HEK293 (cell line): Measurements from ENCODE around the gene TEPSIN.

Experiments
- BCL11A ChIP-seq: fragments of 450-650 bp; formaldehyde crosslinking; IDR thresholded peaks from 2 replicates; pipeline ENCODE4 v1.5.1; 2016; ENCODE audit warnings: low read depth, missing biosample characterization, missing genetic modification characterization
- EGR2 ChIP-seq: fragments of 450-650 bp; formaldehyde crosslinking; IDR thresholded peaks from 2 replicates; pipeline ENCODE4 v1.5.1; 2016; ENCODE audit warnings: low read depth, missing biosample characterization, missing genetic modification characterization
- GLI2 ChIP-seq: fragments of 450-650 bp; formaldehyde crosslinking; IDR thresholded peaks from 2 replicates; pipeline ENCODE4; 2017; ENCODE audit warnings: missing biosample characterization, missing genetic modification characterization, low read depth, borderline replicate concordance
- GLI4 ChIP-seq: fragments of 450-650 bp; formaldehyde crosslinking; IDR thresholded peaks from 2 replicates; pipeline ENCODE4 v1.5.1; 2016; ENCODE audit warnings: missing biosample characterization, missing genetic modification characterization
- GLIS1 ChIP-seq: fragments of 450-650 bp; formaldehyde crosslinking; IDR thresholded peaks from 2 replicates; pipeline ENCODE4 v1.5.1; 2016; ENCODE audit warnings: missing biosample characterization, missing genetic modification characterization
- HOXD13 ChIP-seq: sonication (generic); formaldehyde crosslinking; IDR thresholded peaks from 2 replicates; pipeline ENCODE4 v1.8.0; 2022; ENCODE audit warnings: missing genetic modification reagents, borderline replicate concordance
- KLF1 ChIP-seq: fragments of 450-650 bp; formaldehyde crosslinking; IDR thresholded peaks from 2 replicates; pipeline ENCODE4 v1.5.1; 2016; ENCODE audit warnings: missing biosample characterization, missing genetic modification characterization
- MYNN ChIP-seq: fragments of 450-650 bp; formaldehyde crosslinking; IDR thresholded peaks from 2 replicates; pipeline ENCODE4 v1.5.1; 2016; ENCODE audit warnings: missing biosample characterization, missing genetic modification characterization, borderline replicate concordance
- PRDM6 ChIP-seq: fragments of 450-650 bp; formaldehyde crosslinking; IDR thresholded peaks from 2 replicates; pipeline ENCODE4 v1.5.1; 2017; ENCODE audit warnings: missing biosample characterization, missing genetic modification characterization
- REPIN1 ChIP-seq: fragments of 450-650 bp; formaldehyde crosslinking; IDR thresholded peaks from 2 replicates; pipeline ENCODE4 v1.5.1; 2017; ENCODE audit warnings: missing biosample characterization, missing genetic modification characterization, low read depth
- SALL2 ChIP-seq: fragments of 450-650 bp; formaldehyde crosslinking; IDR thresholded peaks from 2 replicates; pipeline ENCODE4 v1.5.0; 2017; ENCODE audit warnings: missing biosample characterization, mild to moderate bottlenecking, missing genetic modification characterization, borderline replicate concordance
- SCRT2 ChIP-seq: fragments of 450-650 bp; formaldehyde crosslinking; IDR thresholded peaks from 2 replicates; pipeline ENCODE4 v1.5.1; 2016; ENCODE audit warnings: missing biosample characterization, missing genetic modification characterization
- TSHZ1 ChIP-seq: fragments of 450-650 bp; formaldehyde crosslinking; IDR thresholded peaks from 2 replicates; pipeline ENCODE4 v1.5.1; 2016; ENCODE audit warnings: missing biosample characterization, missing genetic modification characterization, borderline replicate concordance
- ZBTB8A ChIP-seq: fragments of 450-650 bp; formaldehyde crosslinking; IDR thresholded peaks from 2 replicates; pipeline ENCODE4 v1.5.1; 2016; ENCODE audit warnings: missing biosample characterization, missing genetic modification characterization
- ZEB2 ChIP-seq: fragments of 450-650 bp; formaldehyde crosslinking; IDR thresholded peaks from 2 replicates; pipeline ENCODE4 v1.5.1; 2016; ENCODE audit warnings: missing biosample characterization, missing genetic modification characterization
- ZFHX2 ChIP-seq: fragments of 450-650 bp; formaldehyde crosslinking; conservative IDR thresholded peaks from 2 replicates; pipeline ENCODE4 v1.5.1; 2016; ENCODE audit warnings: missing biosample characterization, missing genetic modification characterization
- ZFP41 ChIP-seq: fragments of 450-650 bp; formaldehyde crosslinking; IDR thresholded peaks from 2 replicates; pipeline ENCODE4 v1.5.1; 2016; ENCODE audit warnings: missing biosample characterization, missing genetic modification characterization, borderline replicate concordance
- ZFP69B ChIP-seq: fragments of 450-650 bp; formaldehyde crosslinking; IDR thresholded peaks from 2 replicates; pipeline ENCODE4 v1.5.1; 2016; ENCODE audit warnings: missing biosample characterization, missing genetic modification characterization
- ZNF10 ChIP-seq: fragments of 450-650 bp; formaldehyde crosslinking; IDR thresholded peaks from 2 replicates; pipeline ENCODE4 v1.5.1; 2017; ENCODE audit warnings: missing biosample characterization, missing genetic modification characterization
- ZNF133 ChIP-seq: fragments of 450-650 bp; formaldehyde crosslinking; IDR thresholded peaks from 2 replicates; pipeline ENCODE4 v1.5.1; 2016; ENCODE audit warnings: missing biosample characterization, missing genetic modification characterization
- ZNF174 ChIP-seq: fragments of 450-650 bp; formaldehyde crosslinking; IDR thresholded peaks from 2 replicates; pipeline ENCODE4 v1.5.0; 2017; ENCODE audit warnings: missing biosample characterization, mild to moderate bottlenecking, missing genetic modification characterization
- ZNF292 ChIP-seq: fragments of 450-650 bp; formaldehyde crosslinking; IDR thresholded peaks from 2 replicates; pipeline ENCODE4 v1.5.1; 2016; ENCODE audit warnings: low read depth, missing biosample characterization, missing genetic modification characterization, borderline replicate concordance
- ZNF302 ChIP-seq: fragments of 450-650 bp; formaldehyde crosslinking; IDR thresholded peaks from 2 replicates; pipeline ENCODE4 v1.5.1; 2016; ENCODE audit warnings: missing biosample characterization, missing genetic modification characterization, low read depth
- ZNF501 ChIP-seq: fragments of 450-650 bp; formaldehyde crosslinking; IDR thresholded peaks from 2 replicates; pipeline ENCODE4 v1.5.1; 2016; ENCODE audit warnings: missing biosample characterization, missing genetic modification characterization
- ZNF510 ChIP-seq: fragments of 450-650 bp; formaldehyde crosslinking; IDR thresholded peaks from 2 replicates; pipeline ENCODE4 v1.5.1; 2018; ENCODE audit warnings: mild to moderate bottlenecking, missing genetic modification characterization, missing biosample characterization; ENCODE audit not compliant: insufficient replicate concordance
- ZNF530 ChIP-seq: fragments of 450-650 bp; formaldehyde crosslinking; IDR thresholded peaks from 2 replicates; pipeline ENCODE4 v1.5.1; 2016; ENCODE audit warnings: low read depth, missing biosample characterization, missing genetic modification characterization
- ZNF548 ChIP-seq: fragments of 450-650 bp; formaldehyde crosslinking; IDR thresholded peaks from 2 replicates; pipeline ENCODE4 v1.5.1; 2016; ENCODE audit warnings: missing biosample characterization, missing genetic modification characterization
- ZNF560 ChIP-seq: fragments of 450-650 bp; formaldehyde crosslinking; IDR thresholded peaks from 2 replicates; pipeline ENCODE4 v1.5.1; 2017; ENCODE audit warnings: missing biosample characterization, missing genetic modification characterization, borderline replicate concordance
- ZNF561 ChIP-seq: fragments of 450-650 bp; IDR thresholded peaks from 2 replicates; pipeline ENCODE4 v1.5.1; 2018; ENCODE audit warnings: missing biosample characterization, missing genetic modification characterization, borderline replicate concordance
- ZNF785 ChIP-seq: fragments of 450-650 bp; formaldehyde crosslinking; IDR thresholded peaks from 2 replicates; pipeline ENCODE4 v1.5.1; 2016; ENCODE audit warnings: missing biosample characterization, missing genetic modification characterization
- TF ChIP-seq, protein P1 (sequence below): fragments of 450-650 bp; formaldehyde crosslinking; IDR thresholded peaks from 2 replicates; pipeline ENCODE4 v1.5.1; 2016; ENCODE audit warnings: missing biosample characterization, missing genetic modification characterization
- TF ChIP-seq, protein P2 (sequence below): fragments of 450-650 bp; formaldehyde crosslinking; IDR thresholded peaks from 2 replicates; pipeline ENCODE4 v1.5.1; 2016; ENCODE audit warnings: missing biosample characterization, missing genetic modification characterization, low read depth

TEPSIN gene

GRCh38 chr17:81207610-81208581 lies 31.0 kb downstream of the TEPSIN start (continued):
- no peak for TF ChIP-seq PRDM6 (tag by site-specific recombination)
- no peak for TF ChIP-seq GLI4 (tag by site-specific recombination)
- TF ChIP-seq ZFHX2: peak; percentile 99
- TF ChIP-seq ZFP69B: no peak
- no peak for TF ChIP-seq ZEB2 (tag by site-specific recombination)
- no peak for TF ChIP-seq ZNF501 (tag by site-specific recombination)
- TF ChIP-seq SCRT2 (tag by site-specific recombination): no peak
- TF ChIP-seq ZNF133 (tag by site-specific recombination): no peak
- TF ChIP-seq SALL2: no peak
- no peak for TF ChIP-seq ZFP41 (tag by site-specific recombination)
- peak; percentile 99 for TF ChIP-seq EGR2 (tag by site-specific recombination)
- TF ChIP-seq ZBTB8A (tag by site-specific recombination): no peak
- TF ChIP-seq ZNF561 (tag by site-specific recombination): no peak
- 0 out of 2 replicates have a peak, but pooled peaks have one; percentile 45 for TF ChIP-seq ZNF10 (tag by site-specific recombination)
- no peak for TF ChIP-seq TSHZ1
- no peak for TF ChIP-seq ZNF292 (tag by site-specific recombination)
- TF ChIP-seq, protein P1, sequence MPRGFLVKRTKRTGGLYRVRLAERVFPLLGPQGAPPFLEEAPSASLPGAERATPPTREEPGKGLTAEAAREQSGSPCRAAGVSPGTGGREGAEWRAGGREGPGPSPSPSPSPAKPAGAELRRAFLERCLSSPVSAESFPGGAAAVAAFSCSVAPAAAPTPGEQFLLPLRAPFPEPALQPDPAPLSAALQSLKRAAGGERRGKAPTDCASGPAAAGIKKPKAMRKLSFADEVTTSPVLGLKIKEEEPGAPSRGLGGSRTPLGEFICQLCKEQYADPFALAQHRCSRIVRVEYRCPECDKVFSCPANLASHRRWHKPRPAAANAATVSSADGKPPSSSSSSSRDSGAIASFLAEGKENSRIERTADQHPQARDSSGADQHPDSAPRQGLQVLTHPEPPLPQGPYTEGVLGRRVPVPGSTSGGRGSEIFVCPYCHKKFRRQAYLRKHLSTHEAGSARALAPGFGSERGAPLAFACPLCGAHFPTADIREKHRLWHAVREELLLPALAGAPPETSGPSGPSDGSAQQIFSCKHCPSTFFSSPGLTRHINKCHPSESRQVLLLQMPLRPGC (tag by site-specific recombination): no peak
- TF ChIP-seq GLI2 (tag by site-specific recombination): no peak
- no peak for TF ChIP-seq REPIN1 (tag by site-specific recombination)
- no peak for TF ChIP-seq MYNN (tag by site-specific recombination)
- TF ChIP-seq ZNF302 (tag by site-specific recombination): no peak
- 0 out of 2 replicates have a peak, but pooled peaks have one; percentile 12 for TF ChIP-seq KLF1 (tag by site-specific recombination)
- TF ChIP-seq, protein P2, sequence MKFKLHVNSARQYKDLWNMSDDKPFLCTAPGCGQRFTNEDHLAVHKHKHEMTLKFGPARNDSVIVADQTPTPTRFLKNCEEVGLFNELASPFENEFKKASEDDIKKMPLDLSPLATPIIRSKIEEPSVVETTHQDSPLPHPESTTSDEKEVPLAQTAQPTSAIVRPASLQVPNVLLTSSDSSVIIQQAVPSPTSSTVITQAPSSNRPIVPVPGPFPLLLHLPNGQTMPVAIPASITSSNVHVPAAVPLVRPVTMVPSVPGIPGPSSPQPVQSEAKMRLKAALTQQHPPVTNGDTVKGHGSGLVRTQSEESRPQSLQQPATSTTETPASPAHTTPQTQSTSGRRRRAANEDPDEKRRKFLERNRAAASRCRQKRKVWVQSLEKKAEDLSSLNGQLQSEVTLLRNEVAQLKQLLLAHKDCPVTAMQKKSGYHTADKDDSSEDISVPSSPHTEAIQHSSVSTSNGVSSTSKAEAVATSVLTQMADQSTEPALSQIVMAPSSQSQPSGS (tag by site-specific recombination): no peak
- TF ChIP-seq BCL11A (tag by site-specific recombination): no peak
- TF ChIP-seq HOXD13 (CRISPR knock-in tag): no peak
- TF ChIP-seq ZNF548: no peak
- TF ChIP-seq GLIS1: no peak
- TF ChIP-seq ZNF785 (tag by site-specific recombination): no peak
- no peak for TF ChIP-seq ZNF530 (tag by site-specific recombination)
- TF ChIP-seq ZNF510: no peak
- TF ChIP-seq ZNF174 (tag by site-specific recombination): no peak
- no peak for TF ChIP-seq ZNF560 (tag by site-specific recombination)
